HL-60 (cell line): ENCODE measurements around the gene GNAI1.

ENCODE experiments used
- GABPA ChIP-seq: IDR thresholded peaks from 2 replicates; pipeline ENCODE4 v1.6.1; 2012; ENCODE audit warnings: low read depth
- POLR2AphosphoS5 ChIP-seq: IDR thresholded peaks from 2 replicates; pipeline ENCODE4 v1.6.1; 2012; ENCODE audit warnings: low read depth
- TF ChIP-seq, protein P1 (sequence below): IDR thresholded peaks from one replicate; pipeline ENCODE4 v1.5.1; 2011; ENCODE audit warnings: low read length, control low read depth, inconsistent platforms; ENCODE audit not compliant: insufficient read depth

- TF ChIP-seq, protein P1, sequence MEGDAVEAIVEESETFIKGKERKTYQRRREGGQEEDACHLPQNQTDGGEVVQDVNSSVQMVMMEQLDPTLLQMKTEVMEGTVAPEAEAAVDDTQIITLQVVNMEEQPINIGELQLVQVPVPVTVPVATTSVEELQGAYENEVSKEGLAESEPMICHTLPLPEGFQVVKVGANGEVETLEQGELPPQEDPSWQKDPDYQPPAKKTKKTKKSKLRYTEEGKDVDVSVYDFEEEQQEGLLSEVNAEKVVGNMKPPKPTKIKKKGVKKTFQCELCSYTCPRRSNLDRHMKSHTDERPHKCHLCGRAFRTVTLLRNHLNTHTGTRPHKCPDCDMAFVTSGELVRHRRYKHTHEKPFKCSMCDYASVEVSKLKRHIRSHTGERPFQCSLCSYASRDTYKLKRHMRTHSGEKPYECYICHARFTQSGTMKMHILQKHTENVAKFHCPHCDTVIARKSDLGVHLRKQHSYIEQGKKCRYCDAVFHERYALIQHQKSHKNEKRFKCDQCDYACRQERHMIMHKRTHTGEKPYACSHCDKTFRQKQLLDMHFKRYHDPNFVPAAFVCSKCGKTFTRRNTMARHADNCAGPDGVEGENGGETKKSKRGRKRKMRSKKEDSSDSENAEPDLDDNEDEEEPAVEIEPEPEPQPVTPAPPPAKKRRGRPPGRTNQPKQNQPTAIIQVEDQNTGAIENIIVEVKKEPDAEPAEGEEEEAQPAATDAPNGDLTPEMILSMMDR = no peak
- no peak for TF ChIP-seq GABPA
- no peak for TF ChIP-seq POLR2AphosphoS5
Observed at GRCh38 chr7:80097756-80098155, 36.9 kb upstream of the GNAI1 start.
